ENCODE results near the gene ZNF101. TPM values are rescaled to one million over a fixed set of nuclear protein-coding genes. Genes with fewer than 3 reads are reported as not detected.
A peak's percentile ranks its signal among the peaks of the same experiment; 100 is the strongest.
"Not testable (repeated sequence)": the region's sequence is repeated elsewhere in the genome, so short reads cannot be mapped to it uniquely, and the experiment has no call there.

ZNF101 gene
- total RNA-seq, 1 donor from 2014 or later: 13.1 TPM

GRCh38 chr19:19670070-19670551 is 1.5 kb downstream of the ZNF101 start:
- intact Hi-C loops (cut with DNase I): no loop called here
- no peak overlapping the region for H3K27ac ChIP-seq
- H3K4me1 ChIP-seq: peaks cover 19% of the 10 kb centered on the region
- no peak for DNase-seq
- H3K27me3 ChIP-seq (ENCODE audit: low read depth): no peaks in the 10 kb centered on the region
- peak overlapping the region; percentile 94 for H3K4me3 ChIP-seq
- peaks cover 21% of the 10 kb centered on the region for H3K36me3 ChIP-seq
- no peak for TF ChIP-seq CTCF (IDR thresholded peaks at IDR 0.05)
- no peaks in the 10 kb centered on the region for H3K9me3 ChIP-seq
- ATAC-seq: no peak

GRCh38 chr19:19672816-19673215 is 4.2 kb downstream of the ZNF101 start:
- TF ChIP-seq CTCF (IDR thresholded peaks at IDR 0.05): no peak
- no peak for DNase-seq
- no peak overlapping the region for H3K27ac ChIP-seq
- peaks cover 15% of the 10 kb centered on the region for H3K4me1 ChIP-seq
- no peaks in the 10 kb centered on the region for H3K9me3 ChIP-seq
- no peaks in the 10 kb centered on the region for H3K27me3 ChIP-seq (ENCODE audit: low read depth)
- H3K4me3 ChIP-seq: no peak overlapping the region
- H3K36me3 ChIP-seq: peaks cover 46% of the 10 kb centered on the region
- no peak for ATAC-seq
- intact Hi-C loops (cut with DNase I): no loop called here

- Histone ChIP-seq H3K27me3 (ENCODE audit: low read depth) (no peaks in the 10 kb centered on the region), H3K27ac (no peak overlapping the region), H3K4me1 (peaks cover 10% of the 10 kb centered on the region), H3K9me3 (peaks cover 14% of the 10 kb centered on the region), H3K4me3 (no peak overlapping the region), H3K36me3 (peaks cover 61% of the 10 kb centered on the region)
- no peak for DNase-seq
- no peak for TF ChIP-seq CTCF (IDR thresholded peaks at IDR 0.05)
- intact Hi-C loops (cut with DNase I): no loop called here
- ATAC-seq: no peak
Measured at GRCh38 chr19:19674315-19674714, 5.7 kb downstream of the ZNF101 start.

GRCh38 chr19:19677579-19677978 is 8.9 kb downstream of the ZNF101 start:
- ATAC-seq: no peak
- no peak for TF ChIP-seq CTCF (IDR thresholded peaks at IDR 0.05)
- intact Hi-C loops (cut with DNase I): no loop called here
- H3K9me3 ChIP-seq: peaks cover 36% of the 10 kb centered on the region
- peaks cover 74% of the 10 kb centered on the region for H3K36me3 ChIP-seq
- H3K4me3 ChIP-seq: no peak overlapping the region
- no peak overlapping the region for H3K27ac ChIP-seq
- DNase-seq: no peak
- no peaks in the 10 kb centered on the region for H3K27me3 ChIP-seq (ENCODE audit: low read depth)
- no peaks in the 10 kb centered on the region for H3K4me1 ChIP-seq

GRCh38 chr19:19679176-19680073 is 10.8 kb downstream of the ZNF101 start:
- intact Hi-C loops (cut with DNase I): no loop called here
- no peaks in the 10 kb centered on the region for H3K27me3 ChIP-seq (ENCODE audit: low read depth)
- peaks cover 39% of the 10 kb centered on the region for H3K9me3 ChIP-seq
- no peaks in the 10 kb centered on the region for H3K4me1 ChIP-seq
- DNase-seq (no peak), ATAC-seq (no peak)
- TF ChIP-seq CTCF (IDR thresholded peaks at IDR 0.05): no peak
- H3K27ac ChIP-seq: no peak overlapping the region
- H3K36me3 ChIP-seq: peaks cover 60% of the 10 kb centered on the region
- H3K4me3 ChIP-seq: no peak overlapping the region

- H3K4me1 ChIP-seq; H3K27me3 ChIP-seq (ENCODE audit: low read depth); ATAC-seq; H3K4me3 ChIP-seq; intact Hi-C loops (cut with DNase I); H3K36me3 ChIP-seq; H3K27ac ChIP-seq; DNase-seq: not testable (repeated sequence)
- H3K9me3 ChIP-seq: peaks cover 32% of the 10 kb centered on the region
Measured at GRCh38 chr19:19686119-19686518, 17.5 kb downstream of the ZNF101 start.

Measured in lower lobe of right lung (tissue), 2 donors.